ENCODE data around the gene PIK3R6.
"Not testable (repeated sequence)": the region's sequence is repeated elsewhere in the genome, so short reads cannot be mapped to it uniquely, and the experiment has no call there.

PIK3R6 gene

GRCh38 chr17:8823279-8823678 lies 44.2 kb downstream of the PIK3R6 start:
- no peak for DNase-seq

GRCh38 chr17:8822401-8823035 lies 45.0 kb downstream of the PIK3R6 start:
- no peak for DNase-seq

GRCh38 chr17:8821446-8822105 lies 45.9 kb downstream of the PIK3R6 start:
- DNase-seq = no peak

GRCh38 chr17:8820311-8821010 lies 47.0 kb downstream of the PIK3R6 start:
- no peak for DNase-seq

- DNase-seq = no peak
Observed at GRCh38 chr17:8818654-8819330, 48.7 kb downstream of the PIK3R6 start.

- no peak for DNase-seq
Observed at GRCh38 chr17:8818047-8818446, 49.4 kb downstream of the PIK3R6 start.

GRCh38 chr17:8806926-8807550 lies 60.4 kb downstream of the PIK3R6 start:
- DNase-seq = no peak

- no peak for DNase-seq
Observed at GRCh38 chr17:8806253-8806925, 61.1 kb downstream of the PIK3R6 start.

- not testable (repeated sequence) for DNase-seq
Observed at GRCh38 chr17:8805396-8805795, 62.1 kb downstream of the PIK3R6 start.

GRCh38 chr17:8803531-8804420 lies 63.7 kb downstream of the PIK3R6 start:
- DNase-seq = no peak

- DNase-seq = no peak
Observed at GRCh38 chr17:8801135-8801840, 66.2 kb downstream of the PIK3R6 start.

- DNase-seq = no peak
Observed at GRCh38 chr17:8800656-8801055, 66.8 kb downstream of the PIK3R6 start.

- DNase-seq = no peak
Observed at GRCh38 chr17:8799570-8800212, 67.8 kb downstream of the PIK3R6 start.

GRCh38 chr17:8798846-8799569 lies 68.5 kb downstream of the PIK3R6 start, which contains the start of gene MFSD6L:
TSS of gene MFSD6L (minus strand) at chr17:8799365. CDS start at chr17:8799120, 245 bp downstream.
- DNase-seq = no peak

- no peak for DNase-seq
Observed at GRCh38 chr17:8798176-8798845, 69.2 kb downstream of the PIK3R6 start.

GRCh38 chr17:8797621-8798175 lies 69.8 kb downstream of the PIK3R6 start:
- no peak for DNase-seq

GRCh38 chr17:8794636-8795035 lies 72.8 kb downstream of the PIK3R6 start:
- DNase-seq = no peak

- DNase-seq = no peak
Observed at GRCh38 chr17:8793649-8794048, 73.8 kb downstream of the PIK3R6 start.
